Activated T-cell treated with anti-CD3 and anti-CD28 coated beads for 48 hours (primary cell): ENCODE measurements around the gene SLC6A1.
A peak's percentile ranks its signal among the peaks of the same experiment; 100 is the strongest.

Experiments
- DNase-seq: peaks from one replicate; pipeline ENCODE4 v3.0.0-alpha.2; 2020; ENCODE audit warnings: low read depth

The SLC6A1 gene

GRCh38 chr3:11019116-11019819 is 26.7 kb downstream of the SLC6A1 start:
- no peak for DNase-seq

GRCh38 chr3:11020764-11021163 is 28.2 kb downstream of the SLC6A1 start:
- no peak for DNase-seq

- DNase-seq, result no peak
Observed at GRCh38 chr3:11021611-11022011, 29.1 kb downstream of the SLC6A1 start.

GRCh38 chr3:11022115-11022514 is 29.6 kb downstream of the SLC6A1 start:
- no peak for DNase-seq

GRCh38 chr3:11024181-11024580 is 31.6 kb downstream of the SLC6A1 start:
- DNase-seq, result no peak

GRCh38 chr3:11029948-11030347 is 37.4 kb downstream of the SLC6A1 start:
- no peak for DNase-seq

GRCh38 chr3:11033871-11034270 is 41.3 kb downstream of the SLC6A1 start:
- DNase-seq, result no peak

GRCh38 chr3:11034309-11034985 is 41.9 kb downstream of the SLC6A1 start:
- DNase-seq, result no peak

GRCh38 chr3:11035757-11036505 is 43.4 kb downstream of the SLC6A1 start:
- DNase-seq, result no peak

GRCh38 chr3:11037241-11037873 is 44.8 kb downstream of the SLC6A1 start:
- no peak for DNase-seq

- no peak for DNase-seq
Observed at GRCh38 chr3:11037976-11038375, 45.4 kb downstream of the SLC6A1 start.

- no peak for DNase-seq
Observed at GRCh38 chr3:11045536-11045935, 53.0 kb downstream of the SLC6A1 start.

- no peak for DNase-seq
Observed at GRCh38 chr3:11047500-11047899, 55.0 kb downstream of the SLC6A1 start.

- no peak for DNase-seq
Observed at GRCh38 chr3:11050666-11051323, 58.2 kb downstream of the SLC6A1 start.

- DNase-seq, result no peak
Observed at GRCh38 chr3:11053926-11054503, 61.5 kb downstream of the SLC6A1 start.

GRCh38 chr3:11054739-11055438 is 62.3 kb downstream of the SLC6A1 start:
- DNase-seq, result no peak

GRCh38 chr3:11055496-11055895 is 62.9 kb downstream of the SLC6A1 start:
- DNase-seq, result no peak

GRCh38 chr3:11056531-11057050 is 64.0 kb downstream of the SLC6A1 start:
- no peak for DNase-seq

- DNase-seq, result no peak
Observed at GRCh38 chr3:11057655-11058054, 65.1 kb downstream of the SLC6A1 start.

GRCh38 chr3:11059090-11059798 is 66.7 kb downstream of the SLC6A1 start:
- DNase-seq, result peak; percentile 26
